Lower leg skin (tissue), 4 donors: ENCODE measurements around the gene CAMKMT. TPM values are rescaled to one million over a fixed set of nuclear protein-coding genes. Genes with fewer than 3 reads are reported as not detected.

ENCODE experiments used
- DNase-seq, 2 donors: peaks; one replicate each; pipeline ENCODE4 v3.0.0-alpha.2; 2019; ENCODE audit warnings: low spot score in 2 of 2
- H3K4me3 ChIP-seq: fragments of 200-600 bp; sonication (generic); 2 replicates; pipeline ENCODE4 v1.5.1; 2017; ENCODE audit warnings: mild to moderate bottlenecking, low read depth; ENCODE audit not compliant: poor library complexity, severe bottlenecking
- POLR2A ChIP-seq, 2 donors: fragments of 450-650 bp; IDR thresholded peaks; one replicate each; pipeline ENCODE4 v1.6.1; 2016 to 2017; ENCODE audit warnings: antibody characterized with exemption in 2 of 2, mild to moderate bottlenecking in 1 of 2, moderate library complexity in 1 of 2
- WGBS, 2 donors: methylation state at CpG; one replicate each; pipeline ENCODE4 v1.1.5; 2018; 5-methylcytosine and 5-hydroxymethylcytosine counted together
- intact Hi-C: fragments of 100-400 bp; cut with DNase I; formaldehyde crosslinking; loops from one replicate; pipeline ENCODE4 v1.15.0; 2023; ENCODE audit warnings: low total_unique reads
- total RNA-seq, 4 donors: library from RNA; depleted of rRNA; stranded (reverse); fragments of >200 nt; gene quantifications; one replicate each; pipeline ENCODE4 v1.1.0, GENCODE V29; 2016
- TF ChIP-seq, protein P1 (sequence below), 3 donors: fragments of 450-650 bp; IDR thresholded peaks; one replicate each; pipeline ENCODE4 v1.5.1; 2016; ENCODE audit warnings: antibody characterized with exemption in 3 of 3, mild to moderate bottlenecking in 3 of 3, moderate library complexity in 2 of 3

The CAMKMT gene
- total RNA-seq, 4 donors from 2014 or later, result 4.2 to 18.3 (median 9.8) TPM

DNA sequence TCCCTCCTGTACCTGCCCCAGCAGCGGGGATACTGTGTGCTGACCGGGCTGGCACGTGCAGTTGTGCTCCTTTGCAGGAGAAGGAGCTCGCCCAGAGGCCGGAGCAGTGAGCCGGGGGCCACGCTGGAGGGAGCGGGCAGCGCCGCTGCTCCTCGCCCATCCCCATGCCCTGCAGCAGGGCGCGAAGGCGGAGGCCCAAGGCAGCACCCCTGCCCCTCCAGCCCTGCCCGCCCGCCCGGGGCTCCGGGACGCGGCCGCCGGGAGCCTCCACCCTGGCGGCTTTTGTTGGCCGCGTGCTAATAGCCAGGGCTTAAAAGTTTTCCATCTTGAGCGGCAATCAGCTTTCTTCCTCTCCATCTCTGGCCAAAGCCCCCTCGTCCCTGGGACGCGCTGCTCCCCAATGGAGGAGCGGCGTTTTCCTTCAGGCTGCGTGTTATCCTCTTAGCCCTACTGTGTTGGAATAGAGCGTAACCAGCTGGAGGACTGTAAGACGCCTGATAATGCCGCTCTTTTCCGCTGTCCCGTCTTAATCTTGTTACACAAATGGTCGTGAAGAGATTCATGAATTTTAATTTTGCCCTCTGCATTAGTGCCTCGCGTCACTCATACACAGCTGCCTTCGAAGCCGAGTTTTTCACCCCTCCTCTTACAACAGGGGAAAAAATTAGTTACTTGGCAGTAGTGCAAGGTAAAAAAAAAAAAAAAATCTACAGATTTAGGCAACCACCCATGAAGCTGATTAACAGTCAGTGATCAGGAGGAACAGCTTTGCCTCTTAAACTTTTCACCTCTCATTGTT is 406.9 kb downstream of the CAMKMT start:
- no peak for DNase-seq
- intact Hi-C loops, result no loop called here
- 37 to 40% methylated on average over 22 to 26 of the region's 42 CpGs for WGBS, 2 donors
- TF ChIP-seq, protein P1, sequence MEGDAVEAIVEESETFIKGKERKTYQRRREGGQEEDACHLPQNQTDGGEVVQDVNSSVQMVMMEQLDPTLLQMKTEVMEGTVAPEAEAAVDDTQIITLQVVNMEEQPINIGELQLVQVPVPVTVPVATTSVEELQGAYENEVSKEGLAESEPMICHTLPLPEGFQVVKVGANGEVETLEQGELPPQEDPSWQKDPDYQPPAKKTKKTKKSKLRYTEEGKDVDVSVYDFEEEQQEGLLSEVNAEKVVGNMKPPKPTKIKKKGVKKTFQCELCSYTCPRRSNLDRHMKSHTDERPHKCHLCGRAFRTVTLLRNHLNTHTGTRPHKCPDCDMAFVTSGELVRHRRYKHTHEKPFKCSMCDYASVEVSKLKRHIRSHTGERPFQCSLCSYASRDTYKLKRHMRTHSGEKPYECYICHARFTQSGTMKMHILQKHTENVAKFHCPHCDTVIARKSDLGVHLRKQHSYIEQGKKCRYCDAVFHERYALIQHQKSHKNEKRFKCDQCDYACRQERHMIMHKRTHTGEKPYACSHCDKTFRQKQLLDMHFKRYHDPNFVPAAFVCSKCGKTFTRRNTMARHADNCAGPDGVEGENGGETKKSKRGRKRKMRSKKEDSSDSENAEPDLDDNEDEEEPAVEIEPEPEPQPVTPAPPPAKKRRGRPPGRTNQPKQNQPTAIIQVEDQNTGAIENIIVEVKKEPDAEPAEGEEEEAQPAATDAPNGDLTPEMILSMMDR (IDR thresholded peaks at IDR 0.05), result no peak
- no peak for TF ChIP-seq POLR2A (IDR thresholded peaks at IDR 0.05)
- no peak overlapping the region for H3K4me3 ChIP-seq

DNA sequence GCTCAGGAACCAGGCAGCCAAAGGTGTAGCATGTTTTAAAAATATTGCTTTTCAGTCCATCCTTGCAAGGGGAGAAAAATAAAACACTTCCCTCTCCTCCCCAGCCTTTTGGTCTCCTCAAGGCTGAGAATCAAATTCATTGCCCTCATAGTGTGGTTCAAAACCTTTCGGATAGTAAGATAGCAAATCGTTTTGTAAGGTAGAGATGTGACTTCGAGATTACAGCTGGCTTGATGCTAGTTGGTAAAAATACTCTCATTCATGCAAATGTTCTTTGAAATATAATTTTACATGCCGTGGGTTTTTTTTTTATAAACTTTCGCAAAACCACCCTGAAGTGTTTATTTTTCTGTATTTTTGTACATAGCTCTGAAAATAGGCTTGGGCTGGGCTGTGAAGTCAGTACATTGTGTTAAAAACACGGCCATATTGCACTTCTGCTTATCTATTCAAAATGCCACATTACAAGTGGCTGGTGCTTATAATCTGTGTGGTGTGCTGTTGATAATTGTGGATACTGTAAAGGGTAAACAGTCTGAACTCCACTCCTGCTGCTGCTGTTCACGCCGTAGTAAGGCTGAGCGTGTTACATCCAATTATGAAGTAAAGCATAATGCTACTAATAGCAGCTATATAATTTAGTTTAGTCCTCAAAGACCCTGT is 407.7 kb downstream of the CAMKMT start:
- no peak overlapping the region for H3K4me3 ChIP-seq
- DNase-seq, result no peak
- intact Hi-C loops, result no loop called here
- TF ChIP-seq, protein P1 (IDR thresholded peaks at IDR 0.05), result no peak
- TF ChIP-seq POLR2A (IDR thresholded peaks at IDR 0.05), result no peak
- WGBS, 2 donors, result 87 to 91% methylated on average over 9 of the region's 9 CpGs

DNA sequence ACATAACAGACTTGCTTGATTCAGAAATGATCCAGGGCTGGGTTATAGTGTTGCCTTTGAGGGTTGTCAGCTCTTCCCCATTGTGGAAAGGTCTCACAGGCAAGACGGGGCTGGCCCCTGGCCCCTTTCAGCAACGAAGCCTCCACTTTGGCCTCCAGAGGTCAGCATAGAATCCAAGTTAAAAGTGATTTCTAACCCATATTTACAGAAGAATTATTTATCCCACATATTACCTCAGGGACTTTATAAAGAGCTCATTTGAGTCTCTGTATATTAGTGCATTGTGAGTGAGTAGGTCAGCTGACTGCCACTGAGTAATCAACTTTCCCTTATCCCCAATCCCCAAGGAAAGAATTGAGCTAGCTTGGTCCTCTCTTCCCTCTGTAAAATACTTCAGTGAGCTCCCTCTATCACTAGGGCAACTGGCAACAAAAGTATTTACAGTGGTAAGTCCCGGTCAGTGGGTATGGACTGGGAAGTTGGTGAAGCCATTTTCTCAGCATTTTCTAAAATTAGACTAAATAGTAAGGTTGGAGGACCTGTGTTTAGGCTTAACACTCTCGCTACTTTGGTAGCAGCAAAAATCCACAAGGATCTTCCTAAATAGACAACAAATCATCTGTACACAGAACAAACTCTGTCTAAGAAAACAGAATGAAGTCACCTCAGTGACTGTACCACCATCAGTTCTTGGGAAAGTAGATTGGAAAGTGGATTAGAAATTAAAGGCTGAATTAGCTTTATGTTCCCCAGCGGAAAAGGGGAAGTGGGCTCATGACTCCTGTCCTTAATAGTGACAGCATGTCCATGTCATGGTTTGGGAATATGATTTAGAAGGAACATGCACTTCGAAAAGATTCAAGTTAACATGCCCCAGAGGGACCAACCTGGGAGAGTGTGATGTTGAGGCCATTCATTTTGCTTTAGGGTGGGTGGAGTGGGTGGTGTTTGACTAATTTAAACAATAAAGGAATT is 408.8 kb downstream of the CAMKMT start:
- WGBS, 2 donors, result 83 to 89% methylated on average over 6 of the region's 6 CpGs
- intact Hi-C loops, result no loop called here
- no peak overlapping the region for H3K4me3 ChIP-seq
- DNase-seq, result no peak
- TF ChIP-seq, protein P1 (IDR thresholded peaks at IDR 0.05), result no peak
- TF ChIP-seq POLR2A (IDR thresholded peaks at IDR 0.05), result no peak

GRCh38 chr2:44771522-44771921 is 409.8 kb downstream of the CAMKMT start:
- intact Hi-C loops, result no loop called here
- TF ChIP-seq, protein P1 (IDR thresholded peaks at IDR 0.05), result no peak
- no peak for TF ChIP-seq POLR2A (IDR thresholded peaks at IDR 0.05)
- no peak for DNase-seq
- 93 to 100% methylated on average over 2 of the region's 2 CpGs for WGBS, 2 donors
- no peak overlapping the region for H3K4me3 ChIP-seq

- intact Hi-C loops, result no loop called here
- no peak for TF ChIP-seq POLR2A (IDR thresholded peaks at IDR 0.05)
- TF ChIP-seq, protein P1 (IDR thresholded peaks at IDR 0.05), result no peak
- 92 to 95% methylated on average over 9 of the region's 9 CpGs for WGBS, 2 donors
- no peak for DNase-seq
- no peak overlapping the region for H3K4me3 ChIP-seq
These were observed 410.4 kb downstream of the CAMKMT start for GRCh38 chr2:44772131-44772530.
